PC-3 (cell line): ENCODE data around the gene STARD5. TPM values are rescaled to one million over a fixed set of nuclear protein-coding genes. Genes with fewer than 3 reads are reported as not detected.
"Not testable (repeated sequence)": the region's sequence is repeated elsewhere in the genome, so short reads cannot be mapped to it uniquely, and the experiment has no call there.

Experiments
- ATAC-seq: fragments of 200-7000 bp; cut with Tn5 transposase; 2 replicates; pipeline ENCODE4 v1.9.1; 2020; ENCODE audit warnings: mild to moderate bottlenecking, moderate library complexity
- BruUV-seq: library from RNA; stranded (reverse); fragments of 400-500 nt; replicated peaks from 2 replicates; lab custom pipeline; 2021; lab: Mats Ljungman, UMichigan
- CTCF ChIA-PET: fragments of 300-600 bp; sonication (Branson Sonifier 250); formaldehyde crosslinking; loops from one replicate; lab custom pipeline; 2022; ENCODE audit warnings: antibody characterized with exemption; lab: Charles Lee
- POLR2A ChIA-PET: fragments of 300-600 bp; sonication (Branson Sonifier 250); formaldehyde crosslinking; loops from one replicate; lab custom pipeline; 2022; ENCODE audit warnings: antibody characterized with exemption; ENCODE audit not compliant: unreplicated experiment; lab: Charles Lee
- DNase-seq: peaks from one replicate; pipeline ENCODE4 v3.0.0-alpha.2; 2015
- H2AFZ ChIP-seq: fragments of 300-600 bp; sonication (generic); 2 replicates; pipeline ENCODE4 v1.6.0; 2016; ENCODE audit warnings: antibody characterized with exemption, low read length
- H3F3A ChIP-seq: fragments of 300-600 bp; sonication (generic); one replicate; pipeline ENCODE4 v1.6.0; 2017; ENCODE audit warnings: antibody characterized with exemption, low read length, control low read depth, mild to moderate bottlenecking; ENCODE audit not compliant: unreplicated experiment
- H3K27ac ChIP-seq: fragments of 300-600 bp; sonication (generic); 2 replicates; pipeline ENCODE4 v1.5.1; 2016; ENCODE audit warnings: mild to moderate bottlenecking, low read length
- H3K27me3 ChIP-seq: fragments of 300-600 bp; sonication (generic); 2 replicates; pipeline ENCODE4 v1.6.1; 2016; ENCODE audit warnings: low read length, mixed read lengths
- H3K36me3 ChIP-seq: fragments of 300-600 bp; sonication (generic); 2 replicates; pipeline ENCODE4 v1.6.1; 2016; ENCODE audit warnings: low read depth, mixed run types, low read length, mixed read lengths
- H3K4me1 ChIP-seq: fragments of 300-600 bp; sonication (generic); 2 replicates; pipeline ENCODE4 v1.5.1; 2016; ENCODE audit warnings: low read length; ENCODE audit not compliant: insufficient read depth
- H3K4me2 ChIP-seq: fragments of 300-600 bp; sonication (generic); 2 replicates; pipeline ENCODE4 v1.6.0; 2016; ENCODE audit warnings: low read length
- H3K4me3 ChIP-seq: fragments of 300-600 bp; sonication (generic); 2 replicates; pipeline ENCODE4 v1.5.1; 2016; ENCODE audit warnings: mild to moderate bottlenecking, low read length, mixed read lengths
- H3K79me2 ChIP-seq: fragments of 300-600 bp; sonication (generic); 2 replicates; pipeline ENCODE4 v1.6.1; 2017; ENCODE audit warnings: low read length, mixed read lengths
- H3K9ac ChIP-seq: fragments of 300-600 bp; sonication (generic); 2 replicates; pipeline ENCODE4 v1.6.0; 2016; ENCODE audit warnings: mild to moderate bottlenecking, low read length
- H3K9me2 ChIP-seq: fragments of 300-600 bp; sonication (generic); replicated peaks from 2 replicates; pipeline ENCODE4 v1.6.1; 2016; ENCODE audit warnings: mixed run types, low read length, mixed read lengths
- H3K9me3 ChIP-seq: fragments of 300-600 bp; sonication (generic); 2 replicates; pipeline ENCODE4 v1.6.1; 2016; ENCODE audit warnings: low read length, mixed read lengths
- H4K20me1 ChIP-seq: fragments of 300-600 bp; sonication (generic); 2 replicates; pipeline ENCODE4 v1.6.1; 2016; ENCODE audit warnings: low read length, mixed read lengths
- EZH2 ChIP-seq: fragments of 300-600 bp; sonication (generic); IDR thresholded peaks from one replicate; pipeline ENCODE4 v1.6.1; 2017; ENCODE audit warnings: antibody characterized with exemption, mild to moderate bottlenecking, low read length; ENCODE audit not compliant: unreplicated experiment
- EZH2phosphoT487 ChIP-seq: fragments of 300-600 bp; sonication (generic); IDR thresholded peaks from 2 replicates; pipeline ENCODE4 v1.6.1; 2018; ENCODE audit warnings: mild to moderate bottlenecking, antibody characterized with exemption, low read length, borderline replicate concordance
- intact Hi-C: fragments of 100-400 bp; cut with micrococcal nuclease; formaldehyde crosslinking; loops from 2 replicates; pipeline ENCODE4 v1.9.0; 2023
- total RNA-seq: library from RNA; depleted of rRNA; stranded (reverse); fragments of >200 nt; gene quantifications from 2 replicates; pipeline ENCODE4 v1.2.3, GENCODE V29; 2014
- TF ChIP-seq, protein P1 (sequence below): fragments of 300-600 bp; sonication (generic); conservative IDR thresholded peaks from 2 replicates; pipeline ENCODE4 v1.5.1; 2017; ENCODE audit warnings: antibody characterized with exemption, low read depth, mild to moderate bottlenecking, low read length

The STARD5 gene
- total RNA-seq, 1 experiment from 2014 or later = 5.9 TPM

DNA sequence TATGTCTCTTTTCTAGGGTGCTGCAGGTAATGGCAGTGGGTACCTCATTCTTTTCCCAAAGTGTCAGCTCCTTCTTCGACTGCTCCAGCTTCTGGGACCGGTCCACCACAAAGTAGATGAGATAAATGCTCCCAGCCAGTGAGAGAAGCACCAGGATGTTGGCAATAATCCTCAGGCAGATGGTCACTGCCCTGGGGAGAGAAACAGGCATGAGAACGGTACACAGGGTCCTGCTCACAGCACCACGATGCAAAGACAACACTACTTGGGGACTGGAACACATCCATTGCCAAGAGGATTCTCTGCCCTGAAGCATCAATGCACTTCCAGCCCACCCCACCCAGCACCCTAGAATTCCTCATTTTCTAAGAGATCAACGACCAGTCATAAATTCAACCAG, 27.7 kb upstream of the STARD5 start:
- no peaks in the 10 kb centered on the region for H3K9me2 ChIP-seq
- H3K79me2 ChIP-seq = no peaks in the 10 kb centered on the region
- ChIA-PET CTCF (no interaction called here), POLR2A (no interaction called here)
- DNase-seq (no peak), ATAC-seq (no peak)
- BruUV-seq = no TSS peak
- H3F3A ChIP-seq = no peaks in the 10 kb centered on the region
- H3K27ac ChIP-seq = no peak overlapping the region
- H2AFZ ChIP-seq = no peak overlapping the region
- H3K4me1 ChIP-seq = no peaks in the 10 kb centered on the region
- H3K4me2 ChIP-seq = no peak overlapping the region
- H3K27me3 ChIP-seq = peaks cover 6% of the 10 kb centered on the region; the same call in 1 of the 2 replicates
- H4K20me1 ChIP-seq = no peaks in the 10 kb centered on the region
- H3K9me3 ChIP-seq = no peaks in the 10 kb centered on the region
- H3K9ac ChIP-seq = no peak overlapping the region
- H3K36me3 ChIP-seq = no peaks in the 10 kb centered on the region
- TF ChIP-seq EZH2phosphoT487 (no peak), EZH2 (no peak)
- TF ChIP-seq, protein P1, sequence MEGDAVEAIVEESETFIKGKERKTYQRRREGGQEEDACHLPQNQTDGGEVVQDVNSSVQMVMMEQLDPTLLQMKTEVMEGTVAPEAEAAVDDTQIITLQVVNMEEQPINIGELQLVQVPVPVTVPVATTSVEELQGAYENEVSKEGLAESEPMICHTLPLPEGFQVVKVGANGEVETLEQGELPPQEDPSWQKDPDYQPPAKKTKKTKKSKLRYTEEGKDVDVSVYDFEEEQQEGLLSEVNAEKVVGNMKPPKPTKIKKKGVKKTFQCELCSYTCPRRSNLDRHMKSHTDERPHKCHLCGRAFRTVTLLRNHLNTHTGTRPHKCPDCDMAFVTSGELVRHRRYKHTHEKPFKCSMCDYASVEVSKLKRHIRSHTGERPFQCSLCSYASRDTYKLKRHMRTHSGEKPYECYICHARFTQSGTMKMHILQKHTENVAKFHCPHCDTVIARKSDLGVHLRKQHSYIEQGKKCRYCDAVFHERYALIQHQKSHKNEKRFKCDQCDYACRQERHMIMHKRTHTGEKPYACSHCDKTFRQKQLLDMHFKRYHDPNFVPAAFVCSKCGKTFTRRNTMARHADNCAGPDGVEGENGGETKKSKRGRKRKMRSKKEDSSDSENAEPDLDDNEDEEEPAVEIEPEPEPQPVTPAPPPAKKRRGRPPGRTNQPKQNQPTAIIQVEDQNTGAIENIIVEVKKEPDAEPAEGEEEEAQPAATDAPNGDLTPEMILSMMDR = no peak
- intact Hi-C loops = no loop called here
- no peak overlapping the region for H3K4me3 ChIP-seq

DNA sequence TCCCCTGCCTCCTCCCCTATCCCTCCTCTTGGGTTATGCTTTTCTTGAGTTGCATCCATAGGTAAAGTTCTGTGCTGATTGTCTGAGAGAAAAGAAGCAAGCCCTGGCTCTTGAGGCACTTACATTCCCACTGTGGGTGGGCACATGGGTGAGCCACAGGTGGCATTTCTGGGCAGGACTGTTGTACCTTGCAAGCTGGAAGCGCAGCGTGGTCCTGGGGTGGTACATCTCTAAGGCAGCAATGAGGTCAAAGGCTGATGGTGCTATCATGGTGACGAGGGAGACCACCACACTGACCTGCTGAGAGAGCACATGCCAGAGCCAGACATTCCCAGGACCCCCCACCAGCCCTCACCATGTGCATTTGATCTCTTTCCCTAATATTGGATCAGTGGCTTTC, 25.3 kb upstream of the STARD5 start:
- DNase-seq = no peak
- H3K36me3 ChIP-seq = no peaks in the 10 kb centered on the region
- H3K79me2 ChIP-seq = no peaks in the 10 kb centered on the region
- H2AFZ ChIP-seq = no peak overlapping the region
- no peaks in the 10 kb centered on the region for H3K9me2 ChIP-seq
- BruUV-seq = no TSS peak
- H3K27me3 ChIP-seq = no peaks in the 10 kb centered on the region
- no peak overlapping the region for H3K9ac ChIP-seq
- H3K4me3 ChIP-seq = no peak overlapping the region
- H3K4me2 ChIP-seq = no peak overlapping the region
- ChIA-PET CTCF (no interaction called here), POLR2A (no interaction called here)
- no peak overlapping the region for H3K27ac ChIP-seq
- intact Hi-C loops = no loop called here
- H4K20me1 ChIP-seq = no peaks in the 10 kb centered on the region
- H3K4me1 ChIP-seq = no peaks in the 10 kb centered on the region
- H3F3A ChIP-seq = no peaks in the 10 kb centered on the region
- no peaks in the 10 kb centered on the region for H3K9me3 ChIP-seq
- TF ChIP-seq, protein P1 = no peak
- no peak for TF ChIP-seq EZH2phosphoT487
- TF ChIP-seq EZH2 = no peak
- no peak for ATAC-seq

DNA sequence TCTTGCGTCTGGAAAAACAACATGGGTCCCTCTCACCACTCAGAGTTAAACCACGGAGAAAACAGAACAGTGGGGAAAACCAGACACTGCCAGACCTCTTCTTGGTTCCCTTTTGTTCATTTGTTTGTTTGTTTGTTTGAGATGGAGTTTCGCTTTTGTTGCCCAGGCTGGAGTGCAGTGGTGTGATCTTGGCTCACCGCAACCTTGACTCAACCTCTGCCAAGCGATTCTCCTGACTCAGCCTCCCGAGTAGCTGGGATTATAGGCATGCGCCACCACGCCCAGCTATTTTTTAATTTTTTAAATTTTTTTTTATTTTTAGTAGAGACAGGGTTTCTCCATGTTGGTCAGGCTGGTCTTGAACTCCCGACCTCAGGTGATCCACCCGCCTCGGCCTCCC, 24.8 kb upstream of the STARD5 start:
- H3K9me2 ChIP-seq, CTCF ChIA-PET, H3K79me2 ChIP-seq, H3K27ac ChIP-seq, H3K4me2 ChIP-seq, H3K9me3 ChIP-seq, H3K36me3 ChIP-seq, H3K4me3 ChIP-seq, H3K4me1 ChIP-seq, H2AFZ ChIP-seq, H3K27me3 ChIP-seq, BruUV-seq, intact Hi-C loops, H3F3A ChIP-seq, DNase-seq, H4K20me1 ChIP-seq, H3K9ac ChIP-seq, ATAC-seq: not testable (repeated sequence)
- POLR2A ChIA-PET = interaction anchor here (0.5 kb wide), 1 partner anchor 41 kb away, joined by 3 read pairs; no protein-coding TSS in a partner anchor
